PFSK-1 (cell line): ENCODE results near the gene GPR173.

ENCODE experiments used
- POLR2AphosphoS5 ChIP-seq: IDR thresholded peaks from 2 replicates; pipeline ENCODE4 v1.6.1; 2012; ENCODE audit warnings: low read depth, mild to moderate bottlenecking, control low read depth, low read length, moderate library complexity
- SIN3A ChIP-seq: IDR thresholded peaks from 2 replicates; pipeline ENCODE4 v1.6.1; 2012; ENCODE audit warnings: mild to moderate bottlenecking, low read length, moderate library complexity, borderline replicate concordance; ENCODE audit not compliant: insufficient read depth
- TAF1 ChIP-seq: IDR thresholded peaks from 2 replicates; pipeline ENCODE4 v1.6.1; 2012; ENCODE audit warnings: low read length, control low read depth, borderline replicate concordance; ENCODE audit not compliant: insufficient read depth
- TF ChIP-seq, protein P1 (sequence below), 2 experiments: IDR thresholded peaks; 2 replicates each; pipeline versions ENCODE4 v1.6.1 to v1.8.0; 2011 to 2012; ENCODE audit warnings: low read depth in 2 of 2, low read length in 2 of 2, control low read depth in 1 of 2, inconsistent platforms in 1 of 2, mild to moderate bottlenecking in 1 of 2, moderate library complexity in 1 of 2; ENCODE audit not compliant: insufficient read depth in 1 of 2

DNA sequence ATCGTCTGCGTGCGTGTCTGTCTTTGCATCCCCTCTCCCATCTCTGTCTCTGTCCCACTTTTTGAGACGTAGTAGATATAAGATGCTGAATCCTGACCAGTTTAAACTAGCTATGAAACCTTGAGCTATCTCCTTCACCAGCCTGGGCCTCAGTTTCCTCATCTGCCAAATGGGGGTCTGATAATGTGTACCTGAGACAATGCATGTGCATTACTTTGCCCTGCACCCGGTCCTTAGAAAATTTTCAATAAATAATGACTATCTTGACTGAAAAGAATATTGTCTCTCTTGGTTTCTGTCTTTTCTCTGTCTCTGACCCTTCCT lies 46.0 kb downstream of the GPR173 start:
- TF ChIP-seq POLR2AphosphoS5 (no peak), TAF1 (no peak), SIN3A (no peak)
- TF ChIP-seq, protein P1, sequence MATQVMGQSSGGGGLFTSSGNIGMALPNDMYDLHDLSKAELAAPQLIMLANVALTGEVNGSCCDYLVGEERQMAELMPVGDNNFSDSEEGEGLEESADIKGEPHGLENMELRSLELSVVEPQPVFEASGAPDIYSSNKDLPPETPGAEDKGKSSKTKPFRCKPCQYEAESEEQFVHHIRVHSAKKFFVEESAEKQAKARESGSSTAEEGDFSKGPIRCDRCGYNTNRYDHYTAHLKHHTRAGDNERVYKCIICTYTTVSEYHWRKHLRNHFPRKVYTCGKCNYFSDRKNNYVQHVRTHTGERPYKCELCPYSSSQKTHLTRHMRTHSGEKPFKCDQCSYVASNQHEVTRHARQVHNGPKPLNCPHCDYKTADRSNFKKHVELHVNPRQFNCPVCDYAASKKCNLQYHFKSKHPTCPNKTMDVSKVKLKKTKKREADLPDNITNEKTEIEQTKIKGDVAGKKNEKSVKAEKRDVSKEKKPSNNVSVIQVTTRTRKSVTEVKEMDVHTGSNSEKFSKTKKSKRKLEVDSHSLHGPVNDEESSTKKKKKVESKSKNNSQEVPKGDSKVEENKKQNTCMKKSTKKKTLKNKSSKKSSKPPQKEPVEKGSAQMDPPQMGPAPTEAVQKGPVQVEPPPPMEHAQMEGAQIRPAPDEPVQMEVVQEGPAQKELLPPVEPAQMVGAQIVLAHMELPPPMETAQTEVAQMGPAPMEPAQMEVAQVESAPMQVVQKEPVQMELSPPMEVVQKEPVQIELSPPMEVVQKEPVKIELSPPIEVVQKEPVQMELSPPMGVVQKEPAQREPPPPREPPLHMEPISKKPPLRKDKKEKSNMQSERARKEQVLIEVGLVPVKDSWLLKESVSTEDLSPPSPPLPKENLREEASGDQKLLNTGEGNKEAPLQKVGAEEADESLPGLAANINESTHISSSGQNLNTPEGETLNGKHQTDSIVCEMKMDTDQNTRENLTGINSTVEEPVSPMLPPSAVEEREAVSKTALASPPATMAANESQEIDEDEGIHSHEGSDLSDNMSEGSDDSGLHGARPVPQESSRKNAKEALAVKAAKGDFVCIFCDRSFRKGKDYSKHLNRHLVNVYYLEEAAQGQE (IDR thresholded peaks at IDR 0.05; ENCODE audit: insufficient read depth in 1 of 2, low read depth in 2 of 2, low read length in 2 of 2), result no peak
